Activated T-cell treated with anti-CD3 and anti-CD28 coated beads, Interleukin-2, amount 50 U/mL, for 1 hour (primary cell): Measurements from ENCODE around the gene IFNAR1.
"Not testable (repeated sequence)": the region's sequence is repeated elsewhere in the genome, so short reads cannot be mapped to it uniquely, and the experiment has no call there.

Experiments used
- DNase-seq: peaks from one replicate; pipeline ENCODE4 v3.0.0-alpha.2; 2020

IFNAR1 gene

GRCh38 chr21:33379934-33380333, 55.2 kb downstream of the IFNAR1 start:
- not testable (repeated sequence) for DNase-seq

- peak; percentile 76 for DNase-seq
These were observed 55.8 kb downstream of the IFNAR1 start for GRCh38 chr21:33380483-33380998.

DNA sequence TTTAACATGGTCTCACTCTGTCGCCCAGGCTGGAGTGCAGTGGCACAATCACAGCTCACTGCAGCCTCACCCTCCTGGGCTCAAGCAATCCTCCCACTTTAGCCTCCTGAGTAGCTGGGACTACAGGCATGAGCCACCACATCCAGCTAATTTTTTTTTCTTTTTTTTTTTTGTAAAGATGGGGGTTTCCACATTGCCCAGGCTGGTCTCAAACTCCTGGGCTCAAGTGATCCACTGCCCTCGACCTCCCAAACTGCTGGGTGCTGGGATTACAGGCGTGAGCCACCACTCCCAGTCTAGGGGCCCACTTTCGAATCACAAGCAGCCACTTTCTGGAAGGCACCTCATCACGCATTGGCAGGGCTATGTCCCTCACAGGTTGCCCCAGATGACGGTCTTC, 56.6 kb downstream of the IFNAR1 start:
- not testable (repeated sequence) for DNase-seq

GRCh38 chr21:33383056-33383888, 58.5 kb downstream of the IFNAR1 start:
- peak; percentile 59 for DNase-seq

DNA sequence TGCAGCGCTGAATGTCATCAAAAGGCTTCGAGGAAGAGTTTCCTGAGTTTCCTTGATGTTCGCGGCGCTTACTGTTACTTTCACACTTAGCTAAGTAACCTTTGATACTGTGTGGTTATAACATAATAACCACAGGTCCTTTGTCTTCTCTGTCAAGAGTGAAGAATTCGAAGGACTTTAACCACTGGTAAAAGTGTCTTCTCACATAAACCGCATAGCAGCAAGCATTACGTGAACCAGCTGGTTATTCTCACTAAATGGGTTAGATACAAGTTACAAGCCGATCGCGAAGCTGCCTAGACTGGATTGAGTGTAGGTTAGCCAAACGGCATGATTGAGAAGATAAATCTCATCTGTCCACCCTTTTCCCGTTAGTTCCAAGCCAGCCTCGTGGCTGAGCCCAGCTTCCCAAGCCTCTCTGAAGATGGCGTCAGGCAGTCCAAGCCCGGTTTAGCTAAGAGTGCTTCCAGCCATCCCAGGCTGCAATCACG, 60.1 kb downstream of the IFNAR1 start:
- peak; percentile 42 for DNase-seq

DNA sequence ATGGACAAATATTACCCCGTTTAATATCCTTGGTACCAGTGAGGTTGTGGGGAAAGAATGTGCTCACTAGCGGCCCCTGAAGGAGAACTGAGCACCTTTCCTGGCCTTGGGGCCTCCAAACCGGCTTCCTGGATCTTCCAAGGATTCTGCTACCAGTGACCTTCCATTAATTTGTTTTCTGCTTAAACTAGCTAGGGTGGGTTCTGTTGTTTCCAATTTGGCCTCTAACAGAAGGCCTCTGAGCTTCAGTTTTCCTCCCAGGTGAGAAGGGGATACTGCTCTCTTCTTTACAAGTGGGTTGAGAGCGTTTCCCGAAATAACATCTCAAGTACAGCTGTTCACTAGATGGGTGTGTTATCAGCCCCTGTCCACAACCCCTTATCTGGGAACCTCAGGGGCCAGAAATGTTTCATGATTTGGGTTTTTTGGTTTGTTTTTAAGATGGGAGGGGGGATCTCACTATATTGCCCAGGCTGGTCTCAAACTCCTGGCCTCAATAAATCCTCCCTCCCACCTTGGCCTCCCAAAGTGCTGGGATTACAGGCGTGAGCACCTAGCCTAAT, 61.5 kb downstream of the IFNAR1 start:
- DNase-seq = no peak

GRCh38 chr21:33387294-33387693, 62.5 kb downstream of the IFNAR1 start:
- no peak for DNase-seq

DNA sequence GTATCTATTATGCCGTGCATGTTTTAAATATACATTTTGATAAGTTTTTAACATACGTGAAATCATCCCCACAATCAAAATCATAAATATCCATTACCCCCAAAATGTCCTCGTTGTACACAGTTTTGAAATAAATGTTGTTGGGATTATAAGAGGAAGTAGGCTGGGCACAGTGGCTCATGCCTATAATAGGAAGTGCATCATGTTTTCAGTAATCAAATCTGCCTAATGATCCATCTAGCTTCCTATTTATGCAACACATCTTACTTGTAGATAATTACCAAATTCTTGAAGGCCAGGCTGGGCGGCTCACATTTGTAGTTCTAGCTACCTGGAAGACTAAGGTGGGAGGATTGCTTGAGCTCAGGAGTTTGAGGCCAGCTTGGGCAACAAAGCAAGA, 63.4 kb downstream of the IFNAR1 start:
- no peak for DNase-seq

- DNase-seq = no peak
These were observed 65.7 kb downstream of the IFNAR1 start for GRCh38 chr21:33390479-33390878.

GRCh38 chr21:33391656-33392055, 66.9 kb downstream of the IFNAR1 start:
- DNase-seq = no peak

GRCh38 chr21:33392284-33392985, 67.7 kb downstream of the IFNAR1 start:
- DNase-seq = no peak

GRCh38 chr21:33393348-33393747, 68.6 kb downstream of the IFNAR1 start:
- DNase-seq = no peak

- DNase-seq = no peak
These were observed 69.5 kb downstream of the IFNAR1 start for GRCh38 chr21:33394260-33394659.

DNA sequence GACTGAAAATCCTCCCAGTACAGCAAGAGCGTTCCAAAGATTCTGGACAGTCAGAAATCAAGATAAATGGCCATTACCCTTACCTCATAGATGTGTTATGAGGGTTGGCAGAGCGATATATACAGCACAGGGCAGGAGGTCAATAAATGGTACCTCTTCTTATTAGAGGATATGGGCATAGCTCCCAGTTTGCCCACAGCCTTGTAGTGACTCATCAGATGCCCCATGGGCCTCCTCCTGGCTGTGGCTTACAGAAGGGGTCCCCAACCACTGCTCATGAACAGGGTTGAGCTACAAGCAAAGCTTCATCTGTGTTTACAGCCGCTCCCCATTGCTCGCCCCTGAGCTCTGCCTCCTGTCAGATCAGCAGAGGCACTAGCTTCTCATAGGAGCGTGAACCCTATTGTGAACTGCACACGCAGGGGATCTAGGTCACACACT, 71.1 kb downstream of the IFNAR1 start:
- no peak for DNase-seq

DNA sequence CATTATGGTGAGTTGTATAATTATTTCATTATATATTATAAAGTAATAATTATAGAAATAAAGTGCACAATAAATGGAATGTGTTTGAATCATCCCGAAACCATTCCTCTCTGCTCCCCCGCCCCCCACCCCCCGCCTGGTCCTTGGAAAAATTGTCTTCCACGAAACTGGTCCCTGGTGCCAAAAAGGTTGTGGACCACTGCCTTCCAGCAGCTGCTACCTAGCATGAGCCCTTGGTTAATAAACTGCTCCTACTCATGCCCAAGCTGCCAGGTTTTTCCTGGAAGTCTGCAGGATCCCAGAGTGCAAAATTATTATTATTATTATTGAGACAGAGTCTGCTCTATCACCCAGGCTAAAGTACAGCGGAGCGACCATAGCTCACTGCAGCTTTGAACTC, 71.7 kb downstream of the IFNAR1 start:
- no peak for DNase-seq

- no peak for DNase-seq
These were observed 72.2 kb downstream of the IFNAR1 start for GRCh38 chr21:33396951-33397350.

DNA sequence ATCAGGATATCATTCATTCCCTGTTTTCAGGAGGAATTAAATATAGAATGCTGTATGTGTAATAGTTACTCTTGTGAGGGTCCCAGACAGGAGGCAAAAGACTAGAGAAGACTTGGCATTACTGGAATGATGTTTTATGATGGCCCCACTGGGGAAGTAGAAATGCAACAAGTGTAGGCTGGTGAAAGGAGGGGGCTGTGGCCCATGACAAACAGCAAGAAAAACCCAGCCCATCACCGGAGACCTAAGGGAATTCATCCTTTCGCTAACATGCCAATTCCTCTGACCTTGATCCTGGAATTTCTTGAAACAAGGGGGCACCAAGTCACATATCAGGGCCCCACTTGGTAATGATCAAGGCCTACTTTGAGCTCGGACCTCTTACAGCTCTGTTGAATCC, 72.9 kb downstream of the IFNAR1 start:
- DNase-seq = no peak

- DNase-seq = no peak
These were observed 73.6 kb downstream of the IFNAR1 start for GRCh38 chr21:33398361-33398760.

GRCh38 chr21:33401630-33401992, 76.8 kb downstream of the IFNAR1 start:
- no peak for DNase-seq

- peak; percentile 47 for DNase-seq
These were observed 77.5 kb downstream of the IFNAR1 start for GRCh38 chr21:33402001-33402979.

- peak; percentile 73 for DNase-seq
These were observed 78.5 kb downstream of the IFNAR1 start, which contains the start of gene IFNGR2 for GRCh38 chr21:33403128-33403785. TSS of gene IFNGR2 (plus strand) at chr21:33403413. CDS start at chr21:33403544, 131 bp downstream.
